Muscle of arm (tissue), 12 donors: ENCODE measurements around the gene SFMBT2. TPM values are rescaled to one million over a fixed set of nuclear protein-coding genes. Genes with fewer than 3 reads are reported as not detected.
"Not testable (repeated sequence)": the region's sequence is repeated elsewhere in the genome, so short reads cannot be mapped to it uniquely, and the experiment has no call there.

ENCODE experiments used
- DNase-seq: peaks from one replicate; pipeline ENCODE4 v3.0.0-alpha.2; 2013
- polyA plus RNA-seq, 12 donors: library from polyadenylated mRNA; unstranded; fragments of 120-200 nt; gene quantifications; one replicate each; pipeline ENCODE4 v1.2.1, GENCODE V29; 2013; ENCODE audit not compliant: insufficient read length in 12 of 12

The SFMBT2 gene
- polyA plus RNA-seq, 12 donors = 5.4 to 11.1 (median 7.9) TPM; not detected in 1

DNA sequence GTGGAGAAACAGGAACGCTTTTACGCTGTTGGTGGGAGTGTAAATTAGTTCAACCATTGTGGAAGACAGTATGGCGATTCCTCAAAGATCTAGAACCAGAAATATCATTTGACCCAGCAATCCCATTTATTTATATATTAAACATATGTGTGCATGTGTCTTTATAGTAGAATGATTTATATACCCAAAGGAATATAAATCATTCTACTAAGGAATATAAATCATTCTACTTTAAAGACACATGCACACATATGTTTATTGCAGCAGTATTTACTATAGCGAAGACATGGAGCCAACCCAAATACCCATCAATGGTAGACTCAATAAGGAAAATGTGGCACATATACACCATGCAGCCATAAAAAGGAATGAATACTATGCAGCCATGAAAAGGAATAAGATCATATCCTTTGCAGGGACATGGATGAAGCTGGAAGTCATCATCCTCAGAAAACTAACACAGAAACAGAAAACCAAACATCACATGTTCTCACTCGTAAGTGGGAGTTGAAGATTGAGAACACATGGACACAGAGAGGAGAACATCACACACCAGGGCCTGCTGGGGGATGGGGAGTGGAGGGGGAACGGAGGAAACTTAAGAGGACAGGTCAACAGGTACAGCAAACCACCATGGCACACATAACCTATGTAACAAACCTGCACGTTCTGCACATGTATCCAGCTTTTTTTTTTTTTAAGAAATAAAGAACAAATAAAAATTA is 111.1 kb downstream of the SFMBT2 start:
- DNase-seq = not testable (repeated sequence)

DNA sequence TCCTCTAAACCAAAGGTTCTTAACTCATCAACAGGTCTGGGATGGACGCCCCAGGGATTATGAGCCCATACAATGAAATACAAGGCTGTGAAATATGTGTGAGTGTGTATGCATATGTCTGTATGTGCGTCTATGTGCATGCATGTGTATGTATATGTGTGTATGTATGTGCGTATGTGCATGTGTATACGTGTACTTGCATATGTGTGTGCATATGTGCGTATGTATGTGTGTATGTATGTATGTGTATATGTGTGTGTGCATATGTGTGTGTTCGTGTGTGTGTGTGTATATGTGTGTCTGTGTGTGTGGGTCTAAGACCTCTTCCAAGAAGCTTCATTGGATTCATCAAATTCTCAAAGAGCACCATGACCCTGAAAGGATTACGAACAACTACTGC is 112.3 kb downstream of the SFMBT2 start:
- DNase-seq = no peak

DNA sequence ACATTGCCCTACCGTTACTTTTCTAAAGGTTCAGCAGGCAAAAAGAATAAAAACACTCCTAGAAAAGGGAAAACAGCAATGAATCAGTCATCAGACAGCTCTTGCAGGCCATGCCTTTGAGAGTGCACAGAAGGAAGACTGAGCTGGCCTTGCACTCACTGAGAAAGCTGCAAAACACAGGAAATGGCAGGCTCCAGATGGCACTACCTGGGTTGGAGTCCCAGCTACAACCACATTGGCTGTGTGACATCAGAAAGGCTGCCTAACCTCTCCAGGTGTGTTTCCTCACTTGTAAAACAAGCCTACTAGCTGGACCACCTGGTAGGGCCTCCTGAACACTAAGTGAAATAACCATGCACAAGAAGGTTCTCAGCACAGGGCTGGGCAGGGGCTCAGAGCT is 113.7 kb downstream of the SFMBT2 start:
- no peak for DNase-seq

DNA sequence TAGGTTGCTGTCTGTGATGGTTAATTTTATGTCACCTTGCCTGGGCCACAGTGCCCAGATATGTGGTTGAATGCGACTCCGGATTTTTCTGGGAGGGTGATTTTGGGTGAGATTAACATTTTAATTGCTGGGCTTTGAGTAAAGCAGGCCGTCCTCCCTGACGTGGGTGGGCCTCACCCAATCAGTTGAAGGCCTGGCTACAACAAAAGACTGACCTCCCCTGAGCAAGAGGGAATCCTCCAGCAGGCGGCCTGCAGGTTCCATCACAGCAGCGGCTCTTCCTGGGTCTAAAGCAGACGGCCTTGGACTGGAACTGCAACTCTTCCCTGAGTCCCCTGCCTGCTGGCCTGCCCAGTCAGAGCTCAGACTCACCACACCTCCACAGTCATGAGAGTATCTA is 114.2 kb downstream of the SFMBT2 start:
- no peak for DNase-seq

GRCh38 chr10:7296076-7296475 is 114.8 kb downstream of the SFMBT2 start:
- no peak for DNase-seq

DNA sequence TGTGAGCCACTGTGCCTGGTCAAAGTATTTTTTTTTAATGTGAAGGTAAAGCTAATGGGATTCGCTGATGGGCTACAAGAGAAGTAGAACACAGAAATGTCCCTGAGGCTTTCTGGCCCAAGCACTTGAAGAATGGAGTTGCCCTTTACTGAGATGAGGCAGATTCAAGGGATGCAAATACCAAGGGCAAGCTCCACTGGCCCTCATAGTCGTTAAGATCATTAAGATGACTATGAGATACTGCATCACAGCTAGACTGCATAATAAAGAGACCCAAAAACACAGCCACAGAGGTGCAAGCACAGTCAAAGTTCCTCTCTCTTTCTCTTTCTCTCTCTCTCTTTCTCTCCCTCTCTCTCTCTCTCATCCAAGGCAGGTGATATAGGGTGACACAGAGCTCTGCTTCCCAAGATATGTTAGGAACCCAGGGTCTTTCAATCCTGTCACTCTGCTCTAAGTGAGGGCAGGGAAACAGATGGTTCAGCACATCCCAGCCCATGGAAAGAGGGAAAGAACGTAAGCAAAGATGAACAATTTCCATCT is 117.4 kb downstream of the SFMBT2 start:
- no peak for DNase-seq

DNA sequence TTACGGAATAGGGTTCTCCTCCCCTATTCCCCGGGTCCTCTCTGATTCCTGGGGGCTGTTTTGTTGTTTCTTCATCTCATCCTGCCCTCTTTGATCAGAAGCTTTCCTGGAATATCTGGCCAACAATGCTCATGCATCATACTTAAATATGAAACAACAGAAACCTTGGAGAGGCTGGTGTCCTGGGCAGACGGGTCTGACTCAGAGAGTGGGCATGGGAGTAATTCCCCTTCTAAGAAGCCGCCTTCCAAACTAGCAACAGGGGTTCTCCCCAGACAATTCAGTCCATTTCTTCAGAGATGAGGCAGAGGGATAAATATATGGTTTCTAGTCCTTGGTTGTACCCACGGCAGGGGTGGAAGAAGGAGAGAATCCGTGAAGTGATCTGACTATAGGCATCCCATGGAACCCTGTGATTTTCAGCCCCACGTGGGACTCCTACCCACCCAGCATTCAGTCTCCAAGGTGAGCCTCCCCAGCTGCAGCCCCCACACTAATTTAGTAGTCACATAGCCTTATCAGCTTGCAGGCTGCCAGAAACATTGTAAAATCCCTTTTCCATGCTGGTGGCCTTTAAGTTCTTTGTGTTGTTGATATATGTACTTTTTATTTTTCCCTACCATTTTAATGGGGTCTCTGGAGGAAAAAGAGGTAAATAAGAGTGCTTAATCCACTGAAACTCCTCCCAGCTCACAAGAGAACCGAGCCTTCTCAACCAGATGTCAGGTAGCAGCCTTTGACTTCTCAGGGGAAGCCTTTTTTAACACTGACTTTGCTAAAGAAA is 119.2 kb downstream of the SFMBT2 start:
- DNase-seq = no peak

GRCh38 chr10:7288060-7288690 is 122.7 kb downstream of the SFMBT2 start:
- DNase-seq = no peak

- no peak for DNase-seq
Measured at GRCh38 chr10:7287377-7287776, 123.5 kb downstream of the SFMBT2 start.

- DNase-seq = no peak
Measured at GRCh38 chr10:7285522-7286322, 125.1 kb downstream of the SFMBT2 start.

DNA sequence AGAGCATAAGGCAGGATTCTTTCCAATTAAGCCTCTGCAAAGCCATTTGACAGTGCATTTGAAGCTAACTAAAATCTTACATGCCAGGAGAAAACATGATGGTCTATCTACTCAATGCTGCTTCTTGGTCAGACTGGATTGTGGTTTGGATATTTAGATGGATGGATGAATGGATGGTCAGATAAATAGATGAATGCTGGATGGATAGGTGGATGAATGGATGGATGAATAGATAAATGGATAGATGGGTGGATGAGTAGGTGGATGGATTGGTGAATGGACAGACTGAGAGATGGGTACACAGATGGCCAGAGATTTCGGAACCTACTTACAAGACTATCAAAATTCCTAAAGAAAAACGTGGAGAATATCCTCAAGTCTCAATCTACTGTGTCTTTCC is 127.6 kb downstream of the SFMBT2 start:
- no peak for DNase-seq

GRCh38 chr10:7282457-7282856 is 128.4 kb downstream of the SFMBT2 start:
- DNase-seq = no peak

GRCh38 chr10:7281429-7281828 is 129.4 kb downstream of the SFMBT2 start:
- DNase-seq = no peak

- DNase-seq = no peak
Measured at GRCh38 chr10:7279303-7279702, 131.5 kb downstream of the SFMBT2 start.

DNA sequence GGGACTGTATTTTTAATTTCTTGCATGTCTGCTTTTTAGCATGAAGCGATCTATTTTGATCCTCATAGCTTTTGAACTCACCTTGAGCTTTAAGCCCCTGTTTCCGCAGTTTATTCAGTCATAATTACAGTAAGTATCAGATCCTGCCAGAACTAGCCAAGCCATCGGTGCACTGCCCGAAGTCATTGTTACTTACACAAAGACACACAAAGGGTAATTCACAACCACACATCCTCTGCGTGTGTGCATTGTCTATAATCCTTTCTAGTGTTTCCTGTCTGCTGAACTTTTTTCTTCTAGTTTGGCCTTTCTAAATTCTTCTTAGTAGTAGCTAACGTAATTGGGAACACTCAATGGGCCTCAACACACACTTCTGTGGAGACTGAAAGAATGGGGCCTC is 133.0 kb downstream of the SFMBT2 start:
- DNase-seq = no peak

DNA sequence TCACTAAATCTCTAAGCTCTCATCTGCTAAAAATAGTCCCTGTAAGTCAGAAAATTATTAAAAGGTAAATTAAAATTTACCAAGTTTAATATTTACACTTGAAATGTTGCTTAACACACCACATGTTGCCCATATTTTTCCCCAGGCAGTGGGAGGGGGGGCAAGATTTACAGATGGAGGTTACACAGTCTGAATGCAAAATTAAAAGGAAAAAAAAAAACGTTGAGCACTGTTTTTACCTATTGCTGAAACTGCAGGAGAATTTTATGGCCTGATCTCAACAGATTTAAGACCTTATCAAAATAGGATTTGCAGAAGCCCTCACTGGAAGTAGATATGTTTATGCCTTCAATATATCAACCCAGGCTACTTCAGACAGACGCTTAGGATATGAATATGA is 133.4 kb downstream of the SFMBT2 start:
- DNase-seq = no peak

GRCh38 chr10:7275761-7276440 is 134.9 kb downstream of the SFMBT2 start:
- DNase-seq = no peak

DNA sequence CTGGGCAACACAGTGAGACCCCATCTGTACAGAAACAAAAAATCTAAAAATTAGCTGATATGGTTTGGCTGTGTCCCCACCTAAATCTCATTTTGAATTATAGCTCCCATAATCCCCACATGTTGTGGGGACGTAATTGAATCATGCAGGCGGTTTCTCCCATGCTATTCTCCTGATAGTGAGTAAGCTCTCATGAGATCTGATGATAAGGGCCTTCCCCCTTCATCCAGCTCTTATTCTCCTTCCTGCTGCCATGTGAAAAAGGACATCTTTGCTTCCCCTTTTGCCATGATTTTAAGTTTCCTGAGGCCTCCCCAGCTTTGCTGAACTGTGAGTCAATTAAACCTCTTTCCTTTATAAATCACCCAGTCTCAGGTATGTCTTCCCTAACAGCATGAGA is 136.5 kb downstream of the SFMBT2 start:
- no peak for DNase-seq

- DNase-seq = no peak
Measured at GRCh38 chr10:7272008-7272407, 138.8 kb downstream of the SFMBT2 start.

DNA sequence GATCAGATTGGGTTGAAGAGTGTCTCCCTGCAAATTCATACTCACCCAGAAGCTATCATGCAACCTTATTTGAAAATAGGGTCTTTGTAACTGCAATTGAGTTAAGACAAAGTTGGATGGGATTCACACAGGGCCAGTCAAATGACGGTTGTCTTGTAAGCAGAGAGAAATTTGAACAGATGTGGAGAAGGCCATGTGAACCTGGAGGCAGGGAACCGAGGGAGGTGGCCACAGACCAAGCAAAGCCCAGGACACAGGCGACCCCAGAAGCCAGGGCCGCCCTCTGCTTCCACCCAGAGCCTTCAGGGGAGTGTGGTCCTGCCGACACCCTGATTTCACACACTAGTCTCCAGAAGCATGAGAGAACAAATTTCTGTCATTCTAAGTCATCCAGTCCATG is 140.8 kb downstream of the SFMBT2 start:
- DNase-seq = no peak

DNA sequence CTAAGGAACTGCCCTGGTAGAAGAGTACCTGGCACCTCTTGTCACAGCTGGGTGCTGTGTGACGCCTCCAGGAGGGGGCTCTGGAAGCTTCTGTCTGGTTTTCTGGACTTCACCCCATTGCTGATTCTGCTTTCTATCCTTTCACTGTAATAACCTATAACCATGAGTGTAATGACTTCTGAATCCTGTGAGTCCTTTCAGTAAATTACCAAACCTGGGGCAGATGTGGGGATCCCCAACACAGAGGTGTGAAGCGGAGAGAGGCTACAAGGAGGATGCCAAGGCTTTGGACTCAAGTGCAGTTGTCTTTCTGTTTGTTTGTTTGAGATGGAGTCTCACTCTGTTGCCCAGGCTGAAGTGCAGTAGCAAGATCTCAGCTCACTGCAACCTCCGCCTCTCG is 143.7 kb downstream of the SFMBT2 start:
- no peak for DNase-seq
